Measurements from ENCODE around the gene MRPL54. TPM values are rescaled to one million over a fixed set of nuclear protein-coding genes. Genes with fewer than 3 reads are reported as not detected.

Gene MRPL54
- total RNA-seq (100 to 1,000 TPM in 2 of 7 donors, 10 to 100 TPM in 5; 42.4 to 113 (median 64.4) TPM), polyA plus RNA-seq (10 to 100 TPM; 14.5 to 80.8 TPM)
- long read RNA-seq, donor 1, partial matches to known transcripts = 0 of 4 reads
- long read RNA-seq, donor 1, other reads (novel, unspliced or antisense) = 0 of 4 reads
- long read RNA-seq, donor 2, transcript MRPL54-201 (3 exons, 626 nt) = major isoform, 24 of 24 reads
- long read RNA-seq, donor 2, partial matches to known transcripts = 0 of 24 reads
- long read RNA-seq, donor 2, other reads (novel, unspliced or antisense) = 0 of 24 reads
- long read RNA-seq, donor 3, transcript MRPL54-201 (3 exons, 626 nt) = major isoform, 9 of 14 reads
- long read RNA-seq, donor 3, partial matches to known transcripts = 5 of 14 reads
- long read RNA-seq, donor 3, other reads (novel, unspliced or antisense) = 0 of 14 reads

GRCh38 chr19:3762501-3763459 lies at the start of gene MRPL54:
Gene MRPL54 (plus strand): TSS chr19:3762682. CDS start chr19:3762701, 19 bp downstream.
- intact Hi-C loops (cut with DNase I) = no loop called here

GRCh38 chr19:3716147-3716668 lies 46.3 kb upstream of the MRPL54 start:
- Histone ChIP-seq H3K27ac (no peak overlapping the region), H3K4me1 (ENCODE audit: insufficient read depth) (no peaks in the 10 kb centered on the region), H3K4me3 (no peak overlapping the region), H3K36me3 (no peaks in the 10 kb centered on the region), H3K9me3 (no peaks in the 10 kb centered on the region), H3K27me3 (peaks cover 2% of the 10 kb centered on the region)
- TF ChIP-seq CTCF (IDR thresholded peaks at IDR 0.05) (no peak), EP300 (IDR thresholded peaks at IDR 0.05) (no peak), POLR2A (IDR thresholded peaks at IDR 0.05) (no peak)
- intact Hi-C loops (cut with DNase I) = no loop called here
- 77 to 82% (median 78%) methylated on average over 16 of the region's 16 CpGs for WGBS, 3 donors
- no peak for DNase-seq

More at GRCh38 chr19:3762501-3763459, at the start of gene MRPL54:
- H3K9me3 ChIP-seq = no peaks in the 10 kb centered on the region
- TF ChIP-seq POLR2A (IDR thresholded peaks at IDR 0.05) (peak; percentile 95), EP300 (IDR thresholded peaks at IDR 0.05) (peak; percentile 58), CTCF (IDR thresholded peaks at IDR 0.05) (peak in 1 of 3 donors; percentile 34)
- no peaks in the 10 kb centered on the region for H3K27me3 ChIP-seq
- H3K27ac ChIP-seq = peak within 1 kb of the TSS; percentile 95 to 98
- H3K36me3 ChIP-seq = no peaks in the 10 kb centered on the region
- peaks cover 3% of the 10 kb centered on the region for H3K4me1 ChIP-seq (ENCODE audit: insufficient read depth)
- 2 to 3% (median 3%) methylated on average over 46 to 47 of the region's 47 CpGs for WGBS, 3 donors
- peak; percentile 99 to 100 (median 99) for DNase-seq
- peak within 1 kb of the TSS; percentile 94 for H3K4me3 ChIP-seq

GRCh38 chr19:3719868-3720267 lies 42.6 kb upstream of the MRPL54 start:
- 71 to 77% (median 73%) methylated on average over 4 of the region's 4 CpGs for WGBS, 3 donors
- Histone ChIP-seq H3K27me3 (peaks cover 2% of the 10 kb centered on the region), H3K36me3 (no peaks in the 10 kb centered on the region), H3K9me3 (no peaks in the 10 kb centered on the region), H3K27ac (no peak overlapping the region), H3K4me3 (no peak overlapping the region), H3K4me1 (ENCODE audit: insufficient read depth) (no peaks in the 10 kb centered on the region)
- intact Hi-C loops (cut with DNase I) = no loop called here
- TF ChIP-seq CTCF (IDR thresholded peaks at IDR 0.05) (no peak), EP300 (IDR thresholded peaks at IDR 0.05) (no peak), POLR2A (IDR thresholded peaks at IDR 0.05) (no peak)
- no peak for DNase-seq

GRCh38 chr19:3720349-3720917 lies 42.0 kb upstream of the MRPL54 start:
- Histone ChIP-seq H3K4me3 (no peak overlapping the region), H3K4me1 (ENCODE audit: insufficient read depth) (no peaks in the 10 kb centered on the region), H3K27ac (no peak overlapping the region), H3K27me3 (peaks cover 2% of the 10 kb centered on the region), H3K36me3 (no peaks in the 10 kb centered on the region), H3K9me3 (no peaks in the 10 kb centered on the region)
- DNase-seq = no peak
- WGBS, 3 donors = 14 to 18% (median 16%) methylated on average over 9 of the region's 9 CpGs
- TF ChIP-seq EP300 (IDR thresholded peaks at IDR 0.05) = no peak
- no peak for TF ChIP-seq CTCF (IDR thresholded peaks at IDR 0.05)
- TF ChIP-seq POLR2A (IDR thresholded peaks at IDR 0.05) = no peak
- intact Hi-C loops (cut with DNase I) = no loop called here

All from ovary (tissue), 10 donors.